PC-3 (cell line): ENCODE results near the gene TIAM2. TPM values are rescaled to one million over a fixed set of nuclear protein-coding genes. Genes with fewer than 3 reads are reported as not detected.
"Not testable (repeated sequence)": the region's sequence is repeated elsewhere in the genome, so short reads cannot be mapped to it uniquely, and the experiment has no call there.

Experiments used
- ATAC-seq: fragments of 200-7000 bp; cut with Tn5 transposase; 2 replicates; pipeline ENCODE4 v1.9.1; 2020; ENCODE audit warnings: mild to moderate bottlenecking, moderate library complexity
- BruUV-seq: library from RNA; stranded (reverse); fragments of 400-500 nt; replicated peaks from 2 replicates; lab custom pipeline; 2021; lab: Mats Ljungman, UMichigan
- CTCF ChIA-PET: fragments of 300-600 bp; sonication (Branson Sonifier 250); formaldehyde crosslinking; loops from one replicate; lab custom pipeline; 2022; ENCODE audit warnings: antibody characterized with exemption; lab: Charles Lee
- POLR2A ChIA-PET: fragments of 300-600 bp; sonication (Branson Sonifier 250); formaldehyde crosslinking; loops from one replicate; lab custom pipeline; 2022; ENCODE audit warnings: antibody characterized with exemption; ENCODE audit not compliant: unreplicated experiment; lab: Charles Lee
- DNase-seq: peaks from one replicate; pipeline ENCODE4 v3.0.0-alpha.2; 2015
- H2AFZ ChIP-seq: fragments of 300-600 bp; sonication (generic); 2 replicates; pipeline ENCODE4 v1.6.0; 2016; ENCODE audit warnings: antibody characterized with exemption, low read length
- H3F3A ChIP-seq: fragments of 300-600 bp; sonication (generic); one replicate; pipeline ENCODE4 v1.6.0; 2017; ENCODE audit warnings: antibody characterized with exemption, low read length, control low read depth, mild to moderate bottlenecking; ENCODE audit not compliant: unreplicated experiment
- H3K27ac ChIP-seq: fragments of 300-600 bp; sonication (generic); 2 replicates; pipeline ENCODE4 v1.5.1; 2016; ENCODE audit warnings: mild to moderate bottlenecking, low read length
- H3K27me3 ChIP-seq: fragments of 300-600 bp; sonication (generic); 2 replicates; pipeline ENCODE4 v1.6.1; 2016; ENCODE audit warnings: low read length, mixed read lengths
- H3K36me3 ChIP-seq: fragments of 300-600 bp; sonication (generic); 2 replicates; pipeline ENCODE4 v1.6.1; 2016; ENCODE audit warnings: low read depth, mixed run types, low read length, mixed read lengths
- H3K4me1 ChIP-seq: fragments of 300-600 bp; sonication (generic); 2 replicates; pipeline ENCODE4 v1.5.1; 2016; ENCODE audit warnings: low read length; ENCODE audit not compliant: insufficient read depth
- H3K4me2 ChIP-seq: fragments of 300-600 bp; sonication (generic); 2 replicates; pipeline ENCODE4 v1.6.0; 2016; ENCODE audit warnings: low read length
- H3K4me3 ChIP-seq: fragments of 300-600 bp; sonication (generic); 2 replicates; pipeline ENCODE4 v1.5.1; 2016; ENCODE audit warnings: mild to moderate bottlenecking, low read length, mixed read lengths
- H3K79me2 ChIP-seq: fragments of 300-600 bp; sonication (generic); 2 replicates; pipeline ENCODE4 v1.6.1; 2017; ENCODE audit warnings: low read length, mixed read lengths
- H3K9ac ChIP-seq: fragments of 300-600 bp; sonication (generic); 2 replicates; pipeline ENCODE4 v1.6.0; 2016; ENCODE audit warnings: mild to moderate bottlenecking, low read length
- H3K9me2 ChIP-seq: fragments of 300-600 bp; sonication (generic); replicated peaks from 2 replicates; pipeline ENCODE4 v1.6.1; 2016; ENCODE audit warnings: mixed run types, low read length, mixed read lengths
- H3K9me3 ChIP-seq: fragments of 300-600 bp; sonication (generic); 2 replicates; pipeline ENCODE4 v1.6.1; 2016; ENCODE audit warnings: low read length, mixed read lengths
- H4K20me1 ChIP-seq: fragments of 300-600 bp; sonication (generic); 2 replicates; pipeline ENCODE4 v1.6.1; 2016; ENCODE audit warnings: low read length, mixed read lengths
- EZH2 ChIP-seq: fragments of 300-600 bp; sonication (generic); IDR thresholded peaks from one replicate; pipeline ENCODE4 v1.6.1; 2017; ENCODE audit warnings: antibody characterized with exemption, mild to moderate bottlenecking, low read length; ENCODE audit not compliant: unreplicated experiment
- EZH2phosphoT487 ChIP-seq: fragments of 300-600 bp; sonication (generic); IDR thresholded peaks from 2 replicates; pipeline ENCODE4 v1.6.1; 2018; ENCODE audit warnings: mild to moderate bottlenecking, antibody characterized with exemption, low read length, borderline replicate concordance
- intact Hi-C: fragments of 100-400 bp; cut with micrococcal nuclease; formaldehyde crosslinking; loops from 2 replicates; pipeline ENCODE4 v1.9.0; 2023
- total RNA-seq: library from RNA; depleted of rRNA; stranded (reverse); fragments of >200 nt; gene quantifications from 2 replicates; pipeline ENCODE4 v1.2.3, GENCODE V29; 2014
- TF ChIP-seq, protein P1 (sequence below): fragments of 300-600 bp; sonication (generic); conservative IDR thresholded peaks from 2 replicates; pipeline ENCODE4 v1.5.1; 2017; ENCODE audit warnings: antibody characterized with exemption, low read depth, mild to moderate bottlenecking, low read length

Gene TIAM2
- total RNA-seq, 1 experiment from 2014 or later = 4.5 TPM

- Histone ChIP-seq H3K9ac (no peak overlapping the region), H2AFZ (no peak overlapping the region), H3K4me1 (peaks cover 15% of the 10 kb centered on the region), H3K4me2 (no peak overlapping the region), H3K79me2 (no peaks in the 10 kb centered on the region), H3K27ac (no peak overlapping the region), H3F3A (no peaks in the 10 kb centered on the region), H4K20me1 (no peaks in the 10 kb centered on the region), H3K36me3 (no peaks in the 10 kb centered on the region), H3K27me3 (no peaks in the 10 kb centered on the region), H3K9me3 (no peaks in the 10 kb centered on the region), H3K4me3 (no peak overlapping the region), H3K9me2 (no peaks in the 10 kb centered on the region)
- DNase-seq (no peak), ATAC-seq (no peak)
- ChIA-PET CTCF (no interaction called here), POLR2A (no interaction called here)
- TF ChIP-seq EZH2 (no peak), EZH2phosphoT487 (no peak)
- TF ChIP-seq, protein P1, sequence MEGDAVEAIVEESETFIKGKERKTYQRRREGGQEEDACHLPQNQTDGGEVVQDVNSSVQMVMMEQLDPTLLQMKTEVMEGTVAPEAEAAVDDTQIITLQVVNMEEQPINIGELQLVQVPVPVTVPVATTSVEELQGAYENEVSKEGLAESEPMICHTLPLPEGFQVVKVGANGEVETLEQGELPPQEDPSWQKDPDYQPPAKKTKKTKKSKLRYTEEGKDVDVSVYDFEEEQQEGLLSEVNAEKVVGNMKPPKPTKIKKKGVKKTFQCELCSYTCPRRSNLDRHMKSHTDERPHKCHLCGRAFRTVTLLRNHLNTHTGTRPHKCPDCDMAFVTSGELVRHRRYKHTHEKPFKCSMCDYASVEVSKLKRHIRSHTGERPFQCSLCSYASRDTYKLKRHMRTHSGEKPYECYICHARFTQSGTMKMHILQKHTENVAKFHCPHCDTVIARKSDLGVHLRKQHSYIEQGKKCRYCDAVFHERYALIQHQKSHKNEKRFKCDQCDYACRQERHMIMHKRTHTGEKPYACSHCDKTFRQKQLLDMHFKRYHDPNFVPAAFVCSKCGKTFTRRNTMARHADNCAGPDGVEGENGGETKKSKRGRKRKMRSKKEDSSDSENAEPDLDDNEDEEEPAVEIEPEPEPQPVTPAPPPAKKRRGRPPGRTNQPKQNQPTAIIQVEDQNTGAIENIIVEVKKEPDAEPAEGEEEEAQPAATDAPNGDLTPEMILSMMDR = no peak
- BruUV-seq = no TSS peak
- intact Hi-C loops = no loop called here
Measured at GRCh38 chr6:155227046-155227445, 231.9 kb downstream of the TIAM2 start.

DNA sequence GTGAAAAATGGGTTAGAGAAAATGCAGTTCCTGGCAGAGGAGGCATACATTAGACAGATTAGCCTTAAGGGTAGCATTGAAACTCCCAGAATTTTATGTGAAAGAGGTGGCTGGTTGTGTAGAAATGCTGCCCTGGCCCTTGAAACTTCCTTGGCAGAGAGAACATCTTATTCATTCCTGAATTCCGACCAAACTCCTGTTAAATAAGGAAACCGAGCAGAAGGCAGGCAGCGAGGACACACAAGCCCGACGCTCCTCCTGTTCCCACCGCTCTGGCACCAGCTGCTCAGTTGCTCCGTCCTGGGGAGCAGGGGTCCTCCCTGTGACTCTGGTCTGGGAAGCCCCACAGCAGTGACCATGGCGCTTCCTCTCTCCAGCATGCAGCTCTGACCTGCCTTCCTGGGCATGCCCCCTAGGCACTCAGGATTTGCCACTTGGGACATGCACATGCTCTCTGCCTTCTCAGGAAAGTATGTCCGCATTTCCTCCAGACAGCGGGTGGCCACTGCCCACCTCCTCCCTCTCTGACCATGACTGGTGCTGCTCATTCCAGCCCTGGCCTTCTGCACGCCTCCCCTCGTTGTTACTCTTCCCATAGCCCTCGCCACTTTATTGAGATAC is 233.5 kb downstream of the TIAM2 start:
- Histone ChIP-seq H3K9me3 (no peaks in the 10 kb centered on the region), H3K4me3 (no peak overlapping the region), H2AFZ (no peak overlapping the region), H3K9ac (no peak overlapping the region), H3F3A (no peaks in the 10 kb centered on the region), H3K79me2 (no peaks in the 10 kb centered on the region), H3K36me3 (no peaks in the 10 kb centered on the region), H3K27ac (no peak overlapping the region), H3K9me2 (no peaks in the 10 kb centered on the region), H3K4me2 (no peak overlapping the region), H3K4me1 (peaks cover 9% of the 10 kb centered on the region), H3K27me3 (no peaks in the 10 kb centered on the region), H4K20me1 (no peaks in the 10 kb centered on the region)
- ATAC-seq = no peak
- ChIA-PET CTCF (no interaction called here), POLR2A (no interaction called here)
- intact Hi-C loops = no loop called here
- no peak for DNase-seq
- no peak for TF ChIP-seq EZH2phosphoT487
- no peak for TF ChIP-seq EZH2
- TF ChIP-seq, protein P1 = no peak
- BruUV-seq = no TSS peak

- BruUV-seq, DNase-seq, H3K36me3 ChIP-seq, H2AFZ ChIP-seq, ATAC-seq, H3K27ac ChIP-seq, H3K9me2 ChIP-seq, H3K9me3 ChIP-seq, H3K4me1 ChIP-seq, intact Hi-C loops, H3K79me2 ChIP-seq, H3K4me2 ChIP-seq, CTCF ChIA-PET, H4K20me1 ChIP-seq, H3K9ac ChIP-seq, H3K4me3 ChIP-seq, H3K27me3 ChIP-seq, H3F3A ChIP-seq, POLR2A ChIA-PET: not testable (repeated sequence)
Measured at GRCh38 chr6:155230975-155231374, 235.9 kb downstream of the TIAM2 start.
